ENCODE data around the gene MATN3. TPM values are rescaled to one million over a fixed set of nuclear protein-coding genes. Genes with fewer than 3 reads are reported as not detected.

MATN3 gene
- polyA plus RNA-seq, 1 donor = 1.6 TPM

Other genes with a start within 250 kb of the MATN3 start
- gene TTC32, start 110.7 kb downstream of the MATN3 start, polyA plus RNA-seq (ENCODE audit: insufficient read length) = 14.3 TPM
- 7.3 TPM for gene WDR35, start 22.6 kb downstream of the MATN3 start, polyA plus RNA-seq (ENCODE audit: insufficient read length)
- gene LAPTM4A, start 39.0 kb upstream of the MATN3 start, polyA plus RNA-seq (ENCODE audit: insufficient read length) = 322 TPM
- gene SDC1, start 212.5 kb upstream of the MATN3 start, polyA plus RNA-seq (ENCODE audit: insufficient read length) = 6.0 TPM

Measured in forelimb muscle (tissue), 1 donor.